NK-92 treated with Interleukin-12 subunit alpha and Interleukin-12 subunit beta, amount 100 ng/mL, for 24 hours (cell line): Measurements from ENCODE around the gene LENG8.
"Not testable (repeated sequence)": the region's sequence is repeated elsewhere in the genome, so short reads cannot be mapped to it uniquely, and the experiment has no call there.

Source experiments
- DNase-seq: peaks from one replicate; lab custom pipeline; 2025; lab: John Stamatoyannopoulos, UW

Gene LENG8

DNA sequence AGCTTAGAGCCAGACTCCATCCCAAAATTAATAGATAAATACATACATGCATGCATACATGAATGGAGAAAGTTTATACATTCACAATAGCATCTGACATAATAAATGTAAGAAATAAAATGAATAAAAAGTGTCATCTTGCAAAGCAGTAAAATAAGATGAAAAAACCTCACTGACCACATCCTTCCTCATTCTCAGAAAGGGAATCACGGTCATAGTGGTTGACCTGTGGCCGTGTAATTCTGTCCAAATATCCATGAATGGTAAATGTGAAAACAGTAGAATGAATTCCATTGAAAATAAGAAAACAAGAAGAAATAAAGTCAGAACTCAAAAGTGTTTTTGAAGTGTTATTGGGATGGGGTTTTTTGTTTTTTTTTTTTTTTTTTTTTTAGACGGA is 33.9 kb downstream of the LENG8 start:
- no peak for DNase-seq

DNA sequence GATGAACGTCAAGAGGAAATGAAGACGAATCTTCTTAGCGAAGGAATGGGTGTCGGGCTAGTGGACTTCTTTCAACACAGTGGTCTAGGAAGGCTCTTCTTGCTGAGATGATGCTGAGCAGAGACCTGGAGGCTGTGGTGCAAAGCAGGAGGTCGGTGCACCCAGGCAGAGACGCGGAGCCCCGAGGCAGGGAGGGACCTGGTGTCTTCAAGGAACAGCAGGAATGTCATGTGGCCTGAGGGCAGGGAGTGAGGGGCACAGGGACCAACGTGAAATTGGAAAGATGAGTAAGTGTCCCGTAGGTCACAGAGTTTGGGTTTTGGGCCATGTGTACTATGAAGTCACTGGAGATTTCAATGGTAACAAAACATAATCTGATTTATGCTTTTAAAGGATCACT is 35.5 kb downstream of the LENG8 start:
- no peak for DNase-seq

DNA sequence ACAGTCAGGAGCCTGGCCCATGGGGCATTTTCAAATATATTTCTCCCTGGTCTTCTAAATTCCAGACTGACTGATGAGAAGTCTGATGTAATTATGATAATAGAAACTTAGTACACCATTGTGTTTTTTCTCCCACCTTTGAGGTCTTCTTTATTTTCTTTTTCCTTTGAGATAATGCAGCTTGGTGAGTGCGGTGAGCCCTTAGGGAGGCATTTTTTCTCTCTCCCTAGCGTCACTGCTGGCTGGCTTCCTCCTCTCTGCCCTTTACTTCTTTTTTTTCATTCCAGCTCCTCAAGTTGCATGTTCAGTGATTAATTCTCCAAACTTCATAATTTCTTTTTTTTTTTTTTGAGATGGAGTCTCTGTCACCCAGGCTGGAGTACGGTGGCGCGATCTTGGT is 36.9 kb downstream of the LENG8 start:
- no peak for DNase-seq

DNA sequence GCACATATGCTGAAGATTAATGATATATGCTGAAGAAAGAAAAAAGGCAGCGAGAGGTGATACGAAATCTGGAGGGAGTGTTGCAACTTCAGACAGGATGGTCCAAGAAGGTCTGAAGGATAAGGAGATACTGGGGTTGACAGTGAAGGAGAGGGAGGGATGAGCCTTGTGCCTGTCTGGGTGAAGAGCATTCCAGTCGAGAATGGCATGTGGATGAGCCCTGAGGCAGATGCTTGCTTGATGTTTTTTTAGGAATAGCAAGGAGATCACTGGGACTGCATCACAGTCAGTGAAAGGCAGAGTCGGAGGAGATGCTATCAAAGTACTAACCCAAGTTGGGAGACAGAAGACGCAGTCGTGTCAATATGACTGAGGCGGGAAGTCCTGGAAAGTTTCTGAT is 40.3 kb downstream of the LENG8 start:
- DNase-seq: no peak

DNA sequence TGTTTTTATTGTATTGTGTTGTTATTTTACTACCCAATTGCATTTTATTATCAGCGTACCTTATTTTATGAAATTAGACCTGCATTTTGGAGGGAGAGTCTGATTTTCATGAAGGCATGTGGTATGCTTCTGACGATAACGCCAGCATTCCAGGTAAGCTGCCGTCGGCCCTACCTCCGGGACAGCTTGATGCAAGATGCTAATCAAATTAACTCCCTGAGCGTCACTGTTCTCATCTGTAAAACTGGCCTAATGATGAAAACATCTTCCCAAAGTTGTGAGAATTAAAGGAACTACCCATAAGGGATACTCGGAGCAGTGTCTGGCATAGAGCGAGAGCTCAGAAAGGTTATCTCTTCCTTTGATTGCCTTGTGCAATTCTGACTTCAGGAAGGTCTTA is 40.8 kb downstream of the LENG8 start:
- DNase-seq: no peak

DNA sequence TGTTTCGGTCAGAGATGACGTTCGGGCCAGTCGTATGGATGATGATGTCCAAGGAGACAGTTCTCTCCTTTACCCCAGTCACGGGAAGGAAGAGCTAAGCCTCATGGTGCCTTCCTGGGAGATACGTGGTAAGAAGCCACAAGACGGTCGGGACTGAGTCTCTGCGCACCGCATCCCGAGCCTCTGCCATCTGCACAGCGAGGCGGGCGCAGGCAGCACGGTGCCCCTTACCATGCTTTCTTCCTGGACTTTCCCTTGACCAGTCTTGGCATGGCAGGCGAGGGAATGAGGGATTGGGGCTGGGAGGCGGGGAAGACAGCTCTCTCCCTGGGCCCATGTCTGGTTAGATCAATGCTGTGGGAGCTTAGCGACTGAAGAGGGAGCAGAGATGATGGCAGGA is 43.6 kb downstream of the LENG8 start:
- no peak for DNase-seq

DNA sequence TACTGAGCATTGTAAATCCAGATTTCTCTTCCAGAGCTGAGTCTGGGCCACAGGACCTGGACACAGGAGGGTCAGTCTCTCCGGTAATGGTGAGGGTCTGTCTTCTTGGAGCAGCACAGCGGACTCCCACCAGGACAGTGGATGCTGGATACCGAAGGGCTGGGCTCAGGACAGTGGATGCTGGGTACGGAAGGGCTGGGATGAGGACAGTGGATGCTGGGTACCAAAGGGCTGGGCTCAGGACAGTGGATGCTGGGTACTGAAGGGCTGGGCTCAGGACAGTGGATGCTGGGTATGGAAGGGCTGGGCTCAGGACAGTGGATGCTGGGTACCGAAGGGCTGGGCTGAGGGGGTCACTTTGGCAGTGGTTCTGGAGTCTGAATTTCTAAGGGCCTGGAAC is 44.1 kb downstream of the LENG8 start:
- DNase-seq: not testable (repeated sequence)

DNA sequence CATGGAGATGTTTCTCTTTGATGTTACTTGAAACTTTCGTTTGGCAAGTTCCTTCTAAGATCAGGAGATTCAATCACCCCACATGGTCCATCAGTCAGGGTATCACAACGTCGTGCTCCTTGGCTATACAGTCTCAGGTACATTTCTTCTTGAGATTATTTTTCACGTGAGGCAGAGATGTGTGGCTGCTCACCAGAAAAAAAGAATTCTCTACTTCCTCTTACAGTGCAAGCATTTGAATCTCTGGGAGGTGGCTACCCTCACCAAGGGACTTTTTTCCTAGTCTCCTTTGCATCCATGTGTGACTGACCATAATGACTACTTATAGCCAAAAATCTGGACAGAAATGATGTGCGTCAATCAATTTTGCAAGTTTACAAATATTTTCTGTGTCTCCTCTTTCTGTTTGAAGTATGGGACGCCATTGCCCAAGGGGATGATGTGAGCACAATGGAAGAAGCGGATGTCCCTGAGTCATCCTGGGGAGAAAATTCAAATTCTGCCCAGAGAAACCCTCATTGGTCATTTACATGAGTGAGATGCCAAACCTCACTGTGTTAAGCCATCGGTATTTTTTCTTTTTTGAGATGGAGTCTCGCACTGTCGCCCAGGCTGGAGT is 45.1 kb downstream of the LENG8 start:
- no peak for DNase-seq

DNA sequence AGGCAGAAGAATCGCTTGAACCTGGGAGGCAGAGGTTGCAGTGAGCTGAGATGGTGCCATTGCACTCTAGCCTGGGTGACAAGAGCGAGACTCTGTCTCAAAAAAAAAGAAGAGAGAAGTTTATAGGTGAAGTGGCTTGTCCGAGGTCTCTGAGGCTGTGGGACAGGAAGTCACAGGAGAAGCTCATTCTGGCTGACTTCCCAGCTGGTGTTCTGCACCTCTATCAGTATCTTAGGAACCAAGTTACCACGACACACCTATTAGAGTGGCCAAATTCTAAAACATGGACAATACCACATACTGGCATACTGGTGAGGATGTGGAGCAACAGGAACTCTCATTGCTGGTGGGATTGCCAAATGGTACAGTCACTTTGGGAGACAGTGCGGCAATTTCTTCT is 46.3 kb downstream of the LENG8 start:
- DNase-seq: not testable (repeated sequence)

DNA sequence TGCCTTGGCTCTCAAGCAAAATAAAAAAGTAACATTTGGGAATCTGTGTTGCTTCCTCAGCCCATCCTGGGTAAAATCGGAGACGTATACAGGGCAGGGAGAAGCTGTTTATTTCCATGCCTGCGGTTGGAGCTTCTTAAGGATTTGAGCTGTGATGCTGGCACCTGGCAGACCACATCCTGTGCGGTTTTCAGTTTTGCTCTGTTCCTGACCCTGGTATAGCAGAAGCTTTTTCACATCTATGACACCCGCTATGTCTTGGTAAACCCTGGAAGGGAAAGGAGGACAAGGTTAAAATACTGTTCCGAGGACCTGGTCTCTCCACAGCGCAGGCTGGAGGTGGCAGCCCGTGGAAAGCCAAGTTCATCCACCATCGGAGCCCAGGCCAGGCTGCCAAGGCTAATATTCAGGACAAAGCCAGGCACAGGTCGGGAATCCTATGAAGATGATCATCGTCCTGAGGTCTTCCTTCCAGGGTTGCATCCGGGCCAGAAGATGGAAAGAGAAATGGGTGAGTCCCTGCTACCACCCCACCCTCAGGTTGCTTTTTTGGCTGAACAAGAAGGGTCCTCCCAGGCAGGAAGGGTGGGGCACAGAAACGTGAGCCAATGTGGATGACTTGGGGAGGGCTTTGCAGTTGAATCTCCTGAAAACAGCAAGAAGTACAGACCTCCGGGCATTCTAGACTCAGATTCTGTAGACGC is 48.9 kb downstream of the LENG8 start:
- not testable (repeated sequence) for DNase-seq

DNA sequence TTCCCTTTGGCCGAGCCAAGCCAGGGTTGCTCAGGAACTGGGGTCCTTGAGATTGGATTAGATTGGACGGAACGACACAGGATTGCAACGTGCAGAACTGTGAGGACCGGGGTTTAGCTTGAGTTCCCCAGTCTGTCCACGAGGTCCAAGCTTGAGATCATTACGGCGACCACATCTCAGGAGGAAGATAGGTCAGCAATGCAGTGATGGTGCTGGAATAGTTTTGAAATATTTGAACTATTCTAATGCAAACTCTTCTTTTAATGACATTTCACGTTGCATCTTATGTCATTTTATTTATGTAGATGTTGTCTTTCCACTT is 49.4 kb downstream of the LENG8 start:
- not testable (repeated sequence) for DNase-seq

DNA sequence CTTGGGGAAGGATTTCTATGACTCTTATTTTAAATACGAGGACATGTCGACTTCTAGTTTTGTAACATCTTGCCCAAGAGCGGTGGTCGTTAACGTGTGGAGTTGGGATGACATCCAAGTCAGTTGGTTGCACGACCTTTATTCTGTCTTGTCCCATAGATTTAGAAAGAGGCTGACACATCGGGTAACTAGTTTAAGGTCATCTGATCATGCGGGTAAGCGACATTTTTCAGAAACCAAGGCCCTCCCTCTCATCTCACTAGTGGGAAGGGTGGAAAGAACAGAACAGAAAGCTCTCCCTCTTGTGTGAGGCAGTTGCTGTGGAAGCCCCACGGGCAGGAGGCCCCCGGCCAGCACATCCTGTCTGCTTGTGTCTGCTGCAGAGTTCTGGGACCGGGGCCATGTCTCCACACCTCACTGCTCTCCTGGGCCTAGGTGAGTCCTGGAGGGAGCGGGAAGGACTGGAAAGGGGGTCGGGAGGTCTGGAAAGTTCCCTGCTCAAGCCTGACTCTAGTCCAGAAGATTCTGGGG is 53.6 kb downstream of the LENG8 start, which contains the start of gene LAIR2:
TSS of gene LAIR2 (plus strand) at position 314 of the 531 bp plus-strand sequence. CDS start at position 402, 88 bp downstream.
- no peak for DNase-seq

DNA sequence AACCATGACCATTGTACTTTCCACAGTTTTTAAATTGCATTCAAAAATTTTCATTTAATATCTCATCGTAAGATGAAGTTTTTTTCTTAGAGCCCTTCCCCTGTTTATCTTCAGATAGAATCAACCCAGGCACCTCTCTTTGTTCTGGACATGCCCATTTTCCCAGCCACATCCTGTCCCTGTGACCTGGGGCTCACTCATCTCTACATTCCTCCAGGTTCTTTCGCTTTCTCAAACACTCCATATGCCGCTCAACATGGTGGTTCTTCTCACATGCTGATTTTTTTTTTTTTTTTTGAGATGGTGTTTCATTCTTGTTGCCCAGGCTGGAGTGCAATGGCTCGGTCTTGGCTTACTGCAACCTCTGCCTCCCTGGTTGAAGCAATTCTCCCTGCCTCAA is 56.5 kb downstream of the LENG8 start:
- not testable (repeated sequence) for DNase-seq

DNA sequence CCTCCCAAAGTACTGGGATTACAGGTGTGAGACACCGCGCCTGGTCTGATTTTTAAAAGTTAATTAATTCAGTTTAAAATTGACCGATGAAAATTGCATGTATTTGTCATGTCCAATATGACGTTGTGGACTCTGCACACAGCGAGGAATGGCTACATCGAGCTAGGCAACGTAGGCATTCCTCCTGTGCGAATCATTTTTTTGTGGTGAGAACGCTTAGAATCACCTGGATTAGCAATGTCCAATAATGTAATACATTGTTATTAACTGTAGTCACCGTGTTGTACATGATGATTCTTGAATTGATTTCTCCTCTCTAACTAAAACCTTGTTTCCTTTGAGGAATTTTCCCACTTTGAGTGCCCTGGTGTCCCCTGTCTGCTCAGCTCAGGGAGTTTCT is 57.1 kb downstream of the LENG8 start:
- no peak for DNase-seq

DNA sequence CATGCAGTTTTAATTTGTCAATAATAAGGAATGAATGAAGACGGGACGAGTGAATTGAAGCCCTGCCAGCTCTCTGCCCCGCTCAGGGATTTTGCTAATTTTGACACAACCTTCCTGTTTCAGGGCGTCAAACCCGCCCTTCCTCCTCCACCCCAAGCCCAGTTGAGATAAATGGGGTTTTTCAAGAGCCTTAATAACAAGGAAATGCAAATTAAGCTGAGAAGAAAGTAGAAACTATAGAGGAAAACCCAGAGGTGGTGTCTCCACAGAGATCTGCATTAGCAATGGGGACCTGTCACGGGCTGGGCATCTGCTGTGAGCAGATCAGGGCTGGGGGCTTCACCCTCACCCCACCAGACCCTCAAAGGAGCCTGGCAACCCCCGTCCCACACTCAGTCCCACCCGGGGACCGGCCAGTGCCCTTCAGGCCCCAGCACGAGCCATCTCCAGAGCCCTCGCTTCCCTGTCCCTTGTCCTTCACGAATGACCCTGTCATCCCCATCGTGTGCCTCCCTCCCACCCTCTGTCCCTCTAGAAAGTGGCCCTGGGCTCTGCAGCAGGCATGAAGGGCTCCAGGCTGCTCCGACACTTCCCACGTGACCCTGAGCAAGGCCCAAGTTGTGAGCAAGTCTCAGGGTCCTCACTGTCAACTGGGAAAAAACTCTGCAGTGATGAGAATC is 58.2 kb downstream of the LENG8 start:
- not testable (repeated sequence) for DNase-seq

DNA sequence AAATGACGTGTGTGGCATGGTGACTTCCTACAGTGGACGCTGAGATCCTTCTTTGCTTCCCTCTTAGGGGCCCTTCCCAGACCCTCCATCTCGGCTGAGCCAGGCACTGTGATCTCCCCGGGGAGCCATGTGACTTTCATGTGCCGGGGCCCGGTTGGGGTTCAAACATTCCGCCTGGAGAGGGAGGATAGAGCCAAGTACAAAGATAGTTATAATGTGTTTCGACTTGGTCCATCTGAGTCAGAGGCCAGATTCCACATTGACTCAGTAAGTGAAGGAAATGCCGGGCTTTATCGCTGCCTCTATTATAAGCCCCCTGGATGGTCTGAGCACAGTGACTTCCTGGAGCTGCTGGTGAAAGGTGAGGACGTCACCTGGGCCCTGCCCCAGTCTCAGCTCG is 58.8 kb downstream of the LENG8 start:
- no peak for DNase-seq

DNA sequence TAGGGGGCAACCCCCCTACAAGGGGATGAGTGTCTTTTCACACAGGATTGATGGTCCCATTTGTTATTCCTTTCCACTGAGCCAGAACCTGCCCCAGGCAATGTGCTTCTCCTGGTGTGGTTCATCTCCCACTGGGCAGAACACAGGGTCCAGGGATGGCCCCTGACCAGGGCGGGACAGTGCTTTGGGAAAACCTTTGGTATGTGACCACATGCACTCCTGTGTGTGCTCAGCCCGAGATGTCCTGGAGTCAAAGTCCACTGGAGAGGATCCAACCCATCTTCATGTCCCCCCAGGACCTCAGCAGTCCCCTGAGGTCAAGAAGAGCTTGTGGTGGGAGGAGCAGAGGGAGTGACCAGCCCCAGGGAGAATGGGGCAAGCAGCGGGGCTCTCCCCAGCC is 59.5 kb downstream of the LENG8 start:
- not testable (repeated sequence) for DNase-seq

DNA sequence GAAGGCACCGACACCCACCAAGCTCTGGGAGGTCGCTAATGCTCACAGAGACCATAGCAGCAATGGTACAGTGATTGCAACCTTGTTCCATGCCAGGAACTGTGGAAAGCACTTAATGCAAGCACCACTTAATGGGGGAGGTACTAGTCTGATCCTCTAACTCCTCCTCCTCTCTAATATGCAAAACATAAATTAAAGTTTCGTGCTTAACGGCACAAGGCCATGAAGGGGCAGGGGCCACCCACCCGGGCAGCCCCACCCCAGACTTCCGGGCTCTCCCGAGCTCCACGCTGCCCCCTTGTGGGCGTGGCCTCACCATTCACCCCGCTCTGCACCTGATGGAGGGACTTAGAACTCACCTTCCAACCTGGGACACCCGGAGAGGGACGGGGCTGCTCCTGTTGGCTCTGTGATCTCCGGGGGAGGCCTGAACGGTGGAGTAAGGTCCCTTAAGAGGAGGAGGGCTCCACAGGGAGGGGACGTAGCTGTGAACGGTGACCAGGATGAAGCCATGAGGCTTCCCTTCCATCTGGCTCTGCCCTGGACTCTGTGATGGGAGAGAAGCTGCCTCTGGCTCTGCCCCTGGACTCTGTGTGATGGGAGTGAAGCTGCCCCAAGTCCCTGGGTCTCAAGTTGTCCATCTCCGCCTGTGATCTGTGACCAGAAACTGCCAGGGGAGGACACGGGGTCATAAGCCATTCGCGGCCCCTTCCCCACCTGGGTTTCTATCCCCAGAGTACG is 60.4 kb downstream of the LENG8 start:
- not testable (repeated sequence) for DNase-seq
